Measurements from ENCODE around the gene FAM240B.

GRCh38 chr9:38724754-38725153, 4.8 kb upstream of the FAM240B start:
- no peak for TF ChIP-seq CTCF (IDR thresholded peaks at IDR 0.05)
- no peak for TF ChIP-seq POLR2A (IDR thresholded peaks at IDR 0.05)
- TF ChIP-seq POLR2AphosphoS5 (IDR thresholded peaks at IDR 0.05): no peak
- no peak for TF ChIP-seq EP300 (IDR thresholded peaks at IDR 0.05)
